ENCODE data around the gene PXYLP1.

DNA sequence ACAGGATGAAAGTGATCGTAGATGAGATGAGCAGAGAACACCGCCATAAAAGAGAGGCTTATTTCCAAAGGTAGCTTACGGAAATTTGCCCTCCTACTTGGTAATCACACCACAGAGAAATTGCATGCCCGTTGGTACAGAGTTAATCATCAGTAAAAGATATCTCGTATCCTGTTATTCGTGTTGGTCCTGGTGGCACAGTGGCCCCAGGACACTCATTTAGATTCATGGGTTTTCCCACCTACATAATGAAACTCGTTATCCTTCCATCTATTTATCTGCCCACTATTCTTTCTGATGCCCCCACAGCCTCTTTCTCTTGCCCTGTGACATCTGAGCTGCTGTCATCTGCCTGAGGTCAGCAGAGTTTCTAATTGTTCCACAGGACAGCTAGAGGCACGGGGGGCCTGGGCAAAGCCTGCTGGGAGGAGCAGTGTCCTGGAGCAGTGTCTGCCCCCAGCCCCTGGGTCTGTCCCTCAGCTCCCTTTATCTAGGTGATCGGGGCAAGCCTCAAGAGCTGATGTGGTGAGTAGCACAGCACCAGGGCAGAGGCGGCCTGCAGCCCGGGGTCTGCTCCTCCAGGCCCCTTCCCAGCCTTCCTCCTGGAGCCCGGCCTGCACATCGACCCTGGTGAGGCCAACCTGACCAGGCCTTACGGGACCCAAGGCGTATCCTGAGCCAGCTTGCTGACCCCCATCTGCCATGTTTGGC lies 42.2 kb downstream of the PXYLP1 start:
- no peak for TF ChIP-seq CTCF (IDR thresholded peaks at IDR 0.05; ENCODE audit: low read depth, low read length, poor library complexity, severe bottlenecking)
- TF ChIP-seq EZH2phosphoT487 (IDR thresholded peaks at IDR 0.05; ENCODE audit: borderline replicate concordance, low read length) = no peak
